NB4 (cell line): ENCODE measurements around the gene RTKN.
"Not testable (repeated sequence)": the region's sequence is repeated elsewhere in the genome, so short reads cannot be mapped to it uniquely, and the experiment has no call there.

Source experiments
- MYC ChIP-seq: IDR thresholded peaks from 2 replicates; pipeline ENCODE4 v1.6.1; 2011; ENCODE audit warnings: low read depth, low read length
- POLR2A ChIP-seq: IDR thresholded peaks from 2 replicates; pipeline ENCODE4 v1.6.1; 2011; ENCODE audit warnings: mild to moderate bottlenecking; ENCODE audit not compliant: insufficient read length; ENCODE audit errors: extremely low read depth

- TF ChIP-seq MYC, POLR2A: not testable (repeated sequence)
Measured at GRCh38 chr2:74420443-74421103, 21.2 kb downstream of the RTKN start.
